Osteocyte (in vitro differentiated cells): ENCODE measurements around the gene SPATS2L. TPM values are rescaled to one million over a fixed set of nuclear protein-coding genes. Genes with fewer than 3 reads are reported as not detected.

Experiments used
- DNase-seq: peaks from one replicate; pipeline ENCODE4 v3.0.0; 2021; ENCODE audit warnings: mixed read lengths; ENCODE audit not compliant: unreplicated experiment; ENCODE audit errors: extremely low spot score
- H3K27ac Mint-ChIP-seq: one replicate; pipeline ENCODE4 v1.8.0; 2021; ENCODE audit warnings: mild to moderate bottlenecking, mixed read lengths; ENCODE audit not compliant: unreplicated experiment
- H3K27me3 Mint-ChIP-seq: one replicate; pipeline ENCODE4 v1.8.0; 2021; ENCODE audit warnings: mixed read lengths; ENCODE audit not compliant: unreplicated experiment
- H3K36me3 Mint-ChIP-seq: one replicate; pipeline ENCODE4 v1.8.0; 2021; ENCODE audit warnings: mixed read lengths; ENCODE audit not compliant: unreplicated experiment
- H3K4me1 Mint-ChIP-seq: one replicate; pipeline ENCODE4 v1.8.0; 2021; ENCODE audit warnings: mixed read lengths; ENCODE audit not compliant: unreplicated experiment
- H3K4me3 Mint-ChIP-seq: one replicate; pipeline ENCODE4 v1.8.0; 2021; ENCODE audit warnings: mild to moderate bottlenecking, moderate library complexity, mixed read lengths; ENCODE audit not compliant: unreplicated experiment
- H3K9me3 Mint-ChIP-seq: one replicate; pipeline ENCODE4 v1.8.0; 2021; ENCODE audit warnings: mixed read lengths; ENCODE audit not compliant: unreplicated experiment
- CTCF ChIP-seq: fragments of 200-600 bp; sonication (generic); IDR thresholded peaks from 2 replicates; pipeline ENCODE4 v1.5.0; 2021; ENCODE audit warnings: antibody characterized with exemption, mild to moderate bottlenecking, moderate library complexity
- total RNA-seq: library from RNA; stranded (reverse); gene quantifications from 2 replicates; pipeline ENCODE4 v1.2.1, GENCODE V29; 2021

SPATS2L gene
- total RNA-seq, 1 donor from 2014 or later: 152 TPM

- Mint-ChIP-seq H3K27ac (peak overlapping the region; percentile 23), H3K4me3 (no peak overlapping the region), H3K4me1 (peaks cover 74% of the 10 kb centered on the region), H3K9me3 (no peaks in the 10 kb centered on the region), H3K36me3 (peaks cover 13% of the 10 kb centered on the region), H3K27me3 (no peaks in the 10 kb centered on the region)
- no peak for TF ChIP-seq CTCF
- no peak for DNase-seq
Measured at GRCh38 chr2:200353874-200354273, 47.4 kb downstream of the SPATS2L start.

GRCh38 chr2:200354833-200355751 lies 48.6 kb downstream of the SPATS2L start:
- Mint-ChIP-seq H3K36me3 (peaks cover 13% of the 10 kb centered on the region), H3K4me1 (peaks cover 80% of the 10 kb centered on the region), H3K9me3 (no peaks in the 10 kb centered on the region), H3K4me3 (no peak overlapping the region), H3K27me3 (no peaks in the 10 kb centered on the region), H3K27ac (peak overlapping the region; percentile 80)
- DNase-seq: no peak
- no peak for TF ChIP-seq CTCF

- Mint-ChIP-seq H3K9me3 (no peaks in the 10 kb centered on the region), H3K36me3 (peaks cover 12% of the 10 kb centered on the region), H3K27ac (peak overlapping the region; percentile 81), H3K4me1 (peaks cover 75% of the 10 kb centered on the region), H3K4me3 (no peak overlapping the region), H3K27me3 (no peaks in the 10 kb centered on the region)
- TF ChIP-seq CTCF: no peak
- no peak for DNase-seq
Measured at GRCh38 chr2:200356321-200356720, 49.8 kb downstream of the SPATS2L start.

- Mint-ChIP-seq H3K36me3 (peaks cover 12% of the 10 kb centered on the region), H3K27ac (peak overlapping the region; percentile 81), H3K27me3 (no peaks in the 10 kb centered on the region), H3K4me3 (no peak overlapping the region), H3K4me1 (peaks cover 71% of the 10 kb centered on the region), H3K9me3 (no peaks in the 10 kb centered on the region)
- no peak for DNase-seq
- no peak for TF ChIP-seq CTCF
Measured at GRCh38 chr2:200356857-200357384, 50.4 kb downstream of the SPATS2L start.

GRCh38 chr2:200357845-200358244 lies 51.4 kb downstream of the SPATS2L start:
- H3K4me3 Mint-ChIP-seq: no peak overlapping the region
- H3K9me3 Mint-ChIP-seq: no peaks in the 10 kb centered on the region
- peaks cover 69% of the 10 kb centered on the region for H3K4me1 Mint-ChIP-seq
- H3K27me3 Mint-ChIP-seq: no peaks in the 10 kb centered on the region
- TF ChIP-seq CTCF: no peak
- DNase-seq: no peak
- H3K27ac Mint-ChIP-seq: peak overlapping the region; percentile 81
- H3K36me3 Mint-ChIP-seq: peaks cover 12% of the 10 kb centered on the region
